Fibroblast of skin of back (primary cell): ENCODE measurements around the gene KCNS1.
"Not testable (repeated sequence)": the region's sequence is repeated elsewhere in the genome, so short reads cannot be mapped to it uniquely, and the experiment has no call there.

ENCODE experiments used
- DNase-seq: peaks from one replicate; pipeline ENCODE4 v3.0.0-alpha.2; 2013

KCNS1 gene

GRCh38 chr20:45072066-45072465, 28.9 kb downstream of the KCNS1 start:
- no peak for DNase-seq

GRCh38 chr20:45070932-45071632, 29.8 kb downstream of the KCNS1 start:
- no peak for DNase-seq

DNA sequence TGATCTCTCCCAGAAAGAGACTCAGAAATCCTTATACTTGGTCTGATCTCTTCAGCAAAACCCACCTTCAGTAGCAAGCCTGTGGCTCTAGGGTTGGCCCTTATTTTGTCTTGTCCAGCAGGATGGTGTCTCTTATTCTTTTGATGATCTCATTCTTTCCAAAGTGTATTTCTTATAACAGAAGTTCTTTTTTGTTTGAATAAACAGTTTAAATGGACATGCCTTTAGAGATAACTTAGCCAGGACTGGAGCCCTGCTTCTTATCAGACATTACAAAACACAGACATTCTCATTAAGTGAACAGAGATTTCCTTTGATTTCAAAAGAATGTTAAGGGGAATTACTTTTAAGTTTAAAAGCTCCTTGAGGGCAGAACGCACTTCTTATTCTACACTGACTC, 31.7 kb downstream of the KCNS1 start:
- DNase-seq: no peak

- no peak for DNase-seq
These were observed 33.4 kb downstream of the KCNS1 start for GRCh38 chr20:45067558-45067957.

GRCh38 chr20:45067087-45067486, 33.8 kb downstream of the KCNS1 start:
- no peak for DNase-seq

DNA sequence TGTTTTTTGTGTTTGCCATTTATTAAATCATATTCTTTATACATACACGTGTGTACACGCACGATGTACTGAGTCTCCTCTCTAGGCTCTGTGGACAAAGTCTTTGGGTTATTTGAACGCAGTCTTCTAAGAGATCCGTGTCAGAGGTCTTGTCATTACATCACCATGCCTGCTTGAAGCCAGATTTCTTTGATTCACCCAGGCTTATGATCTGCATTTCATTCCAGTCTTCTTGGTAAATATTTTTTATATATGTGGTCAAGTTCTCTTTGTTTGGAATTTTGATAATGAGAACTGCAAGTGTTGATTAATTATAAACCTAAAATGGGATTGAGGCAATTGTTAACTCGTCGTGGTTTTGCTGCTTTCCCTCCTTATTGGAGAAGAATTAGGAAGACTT, 34.6 kb downstream of the KCNS1 start:
- DNase-seq: no peak

GRCh38 chr20:45064812-45065211, 36.1 kb downstream of the KCNS1 start:
- no peak for DNase-seq

GRCh38 chr20:45063107-45063506, 37.8 kb downstream of the KCNS1 start:
- not testable (repeated sequence) for DNase-seq

GRCh38 chr20:45061244-45061643, 39.7 kb downstream of the KCNS1 start:
- DNase-seq: peak; percentile 94

- no peak for DNase-seq
These were observed 40.6 kb downstream of the KCNS1 start for GRCh38 chr20:45060294-45060693.

- DNase-seq: no peak
These were observed 41.8 kb downstream of the KCNS1 start for GRCh38 chr20:45059022-45059728.

- no peak for DNase-seq
These were observed 42.6 kb downstream of the KCNS1 start for GRCh38 chr20:45058168-45058850.

- DNase-seq: no peak
These were observed 44.3 kb downstream of the KCNS1 start for GRCh38 chr20:45056473-45057173.

DNA sequence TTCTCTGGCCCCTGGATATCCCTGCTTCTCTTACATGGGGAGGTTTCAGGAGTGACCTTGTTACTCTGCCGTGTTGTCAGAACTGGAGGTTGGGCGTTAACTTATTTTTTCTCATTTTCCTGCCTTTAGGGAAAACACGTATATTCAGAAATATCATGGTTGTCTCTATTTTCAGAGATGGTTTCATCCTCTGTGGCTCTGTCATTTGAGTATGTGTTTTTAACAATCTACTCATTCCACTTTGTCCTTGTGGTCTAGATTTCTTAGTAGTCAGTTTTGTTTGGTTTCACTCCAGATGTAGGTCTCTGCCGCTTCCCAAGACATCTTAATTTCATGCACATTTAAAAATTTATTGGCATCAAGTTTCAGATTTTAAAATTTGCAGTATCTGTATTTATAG, 45.9 kb downstream of the KCNS1 start:
- DNase-seq: no peak

DNA sequence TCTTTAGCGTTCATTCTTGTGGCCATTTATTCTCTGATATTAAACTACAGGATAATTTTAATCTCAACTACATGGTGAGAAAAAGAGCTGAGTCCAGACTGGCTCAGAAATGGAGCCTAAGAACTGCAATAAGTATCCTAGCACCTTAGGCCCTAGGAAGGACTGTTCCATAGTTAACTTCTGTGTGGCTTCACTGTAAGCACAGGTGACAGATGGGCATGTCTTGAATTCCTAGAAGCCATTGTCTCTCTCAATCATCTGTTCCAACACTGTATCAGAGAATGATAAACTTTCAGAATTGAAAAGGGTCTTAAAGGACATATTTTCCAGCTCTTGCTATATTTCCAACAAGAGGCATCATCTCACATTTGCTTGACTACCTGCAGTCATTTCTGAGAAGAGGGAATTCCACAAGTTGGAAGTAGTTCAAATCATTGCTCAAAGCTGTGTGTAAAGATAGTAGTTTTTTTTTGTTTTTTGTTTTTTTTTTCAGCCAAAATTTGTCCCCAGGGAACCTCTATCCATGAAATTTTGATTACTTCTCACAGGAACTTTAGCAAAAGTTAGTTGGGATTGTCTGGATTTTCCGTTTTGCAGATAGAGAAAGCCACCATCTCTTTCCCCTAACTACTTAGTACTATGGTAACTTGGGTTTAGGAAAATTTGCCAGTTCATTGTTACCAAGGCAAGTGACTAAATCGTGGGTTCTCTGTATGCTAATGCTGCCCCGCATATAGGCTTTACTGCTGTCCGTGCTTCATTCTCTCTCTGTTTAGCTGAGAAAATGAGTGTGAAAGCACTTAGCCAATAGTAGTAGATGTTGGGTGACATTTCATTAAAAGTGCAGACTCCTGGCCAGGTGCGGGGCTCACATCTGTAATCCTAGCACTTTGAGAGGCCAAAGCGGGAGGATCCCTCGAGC, 47.2 kb downstream of the KCNS1 start:
- DNase-seq: no peak

- peak; percentile 74 for DNase-seq
These were observed 48.1 kb downstream of the KCNS1 start for GRCh38 chr20:45052698-45053429.

GRCh38 chr20:45051204-45052060, 49.5 kb downstream of the KCNS1 start:
- no peak for DNase-seq

DNA sequence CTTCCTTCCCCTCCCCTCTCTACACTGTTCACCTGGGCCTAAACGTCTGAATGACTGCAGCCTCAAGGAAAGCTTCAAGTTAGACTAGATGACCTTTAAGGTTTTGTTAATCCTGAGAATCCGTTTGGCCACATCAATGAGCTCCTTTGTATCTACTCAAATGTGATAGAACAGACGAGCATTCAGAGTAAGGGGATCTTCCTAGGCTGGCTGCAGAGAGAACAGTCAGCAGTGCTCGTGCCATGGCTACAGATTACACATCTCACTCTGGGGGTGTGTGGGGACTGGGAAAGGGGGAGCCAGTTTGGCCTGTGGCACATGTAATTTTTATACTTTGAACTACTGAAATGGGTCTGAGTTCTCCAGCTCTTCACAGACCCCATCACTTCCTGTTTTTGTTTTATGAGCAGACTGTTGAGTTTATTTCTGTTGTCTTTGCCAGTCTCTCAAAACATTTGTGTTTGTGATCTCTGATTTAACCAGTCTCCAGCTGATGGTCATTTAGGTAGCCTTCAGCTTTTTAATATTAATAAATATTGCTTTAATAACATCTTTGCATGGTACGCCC, 50.9 kb downstream of the KCNS1 start:
- DNase-seq: no peak

GRCh38 chr20:45049438-45049837, 51.5 kb downstream of the KCNS1 start:
- no peak for DNase-seq

DNA sequence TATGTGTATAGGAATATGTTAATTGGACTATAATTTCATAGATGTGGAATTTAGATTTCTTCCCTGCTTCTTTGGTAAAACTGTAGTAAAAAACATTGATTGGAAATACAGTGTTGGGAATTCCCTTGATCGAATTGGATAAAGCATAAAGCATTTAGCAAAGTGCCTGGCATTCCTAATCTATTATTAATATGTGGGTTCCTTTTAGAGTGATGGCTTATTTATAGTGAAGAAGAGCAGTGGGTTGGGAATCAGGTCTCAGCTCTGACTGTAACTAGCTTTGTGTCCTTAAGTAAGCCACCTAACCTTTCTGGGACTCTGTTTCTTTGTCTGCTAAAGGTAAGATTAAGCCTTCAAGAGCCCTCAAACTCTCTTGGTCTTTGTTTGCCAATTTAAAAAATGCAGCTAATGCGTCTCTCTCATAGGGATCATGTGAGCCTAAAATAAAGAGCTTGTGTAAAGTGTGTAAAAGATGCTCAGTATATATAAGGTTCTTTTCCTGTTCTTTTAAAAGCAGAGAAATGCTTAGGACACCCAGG, 53.3 kb downstream of the KCNS1 start:
- DNase-seq: no peak
